GM19239 (cell line): ENCODE results near the gene SHISA7.
"Not testable (repeated sequence)": the region's sequence is repeated elsewhere in the genome, so short reads cannot be mapped to it uniquely, and the experiment has no call there.

Experiments
- DNase-seq: peaks from one replicate; pipeline ENCODE4 v3.0.0; 2011; ENCODE audit warnings: low spot score; ENCODE audit not compliant: insufficient read length
- FAIRE-seq: peaks from 2 replicates; lab custom pipeline; 2011; peaks lifted over from hg19 to GRCh38; lab: Jason Lieb, UNC

Gene SHISA7

DNA sequence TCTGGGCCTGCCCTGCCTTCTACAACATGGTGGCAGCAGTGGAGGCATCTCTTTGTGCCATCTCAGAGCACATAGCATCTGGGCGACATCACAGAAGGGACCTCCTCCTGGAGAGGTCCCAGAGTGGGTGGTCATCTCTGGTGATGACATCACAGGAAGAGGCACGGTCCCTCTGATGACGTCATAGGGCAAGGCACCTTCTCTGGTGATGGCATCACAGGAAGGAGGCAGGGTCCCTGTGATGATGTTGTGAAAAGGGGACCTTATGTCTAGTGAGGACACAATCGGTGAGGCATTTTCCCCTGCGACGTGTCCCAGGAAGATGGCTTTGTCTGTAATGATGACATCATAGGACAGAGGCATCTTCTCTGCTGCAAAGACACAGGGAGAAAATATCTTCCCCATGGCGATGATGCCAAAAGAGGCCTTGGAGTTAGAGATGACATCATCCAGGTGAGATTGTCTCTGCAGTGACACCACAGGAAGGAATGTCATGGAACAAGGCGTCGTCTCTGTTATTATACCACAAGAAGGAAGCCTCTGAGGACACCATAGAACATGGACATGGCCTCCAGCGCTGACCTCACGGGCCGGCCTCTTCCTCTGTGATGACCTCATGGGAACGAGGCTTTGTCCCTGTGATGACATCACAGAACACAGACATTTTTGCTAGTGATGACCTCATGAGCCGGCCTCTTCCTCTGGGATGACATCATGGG, 10.7 kb downstream of the SHISA7 start:
- DNase-seq (no peak), FAIRE-seq (no peak)

DNA sequence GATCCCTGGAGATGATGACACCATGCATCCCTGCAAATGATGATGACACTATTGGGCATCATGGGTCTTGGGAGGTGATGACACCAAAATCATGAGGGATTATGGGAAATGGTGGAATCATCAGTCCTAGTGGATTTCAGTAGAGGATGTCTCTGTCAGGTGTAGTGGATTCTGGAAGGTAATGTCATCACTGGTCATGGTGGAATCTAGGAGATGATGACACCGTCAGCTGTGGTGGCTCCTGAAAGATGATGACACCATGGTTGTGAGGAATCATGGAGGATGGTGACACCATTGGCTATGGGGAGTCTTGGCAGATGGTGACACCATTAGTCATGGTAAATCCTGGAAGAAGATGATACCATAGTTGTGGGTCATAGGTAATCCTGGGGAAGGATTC, 11.9 kb downstream of the SHISA7 start:
- DNase-seq (no peak), FAIRE-seq (no peak)

GRCh38 chr19:55426042-55426441, 17.1 kb downstream of the SHISA7 start:
- FAIRE-seq (no peak), DNase-seq (no peak)

- FAIRE-seq (no peak), DNase-seq (no peak)
These were observed 18.6 kb downstream of the SHISA7 start for GRCh38 chr19:55424518-55424917.

GRCh38 chr19:55423225-55424005, 19.7 kb downstream of the SHISA7 start:
- FAIRE-seq (no peak), DNase-seq (no peak)

DNA sequence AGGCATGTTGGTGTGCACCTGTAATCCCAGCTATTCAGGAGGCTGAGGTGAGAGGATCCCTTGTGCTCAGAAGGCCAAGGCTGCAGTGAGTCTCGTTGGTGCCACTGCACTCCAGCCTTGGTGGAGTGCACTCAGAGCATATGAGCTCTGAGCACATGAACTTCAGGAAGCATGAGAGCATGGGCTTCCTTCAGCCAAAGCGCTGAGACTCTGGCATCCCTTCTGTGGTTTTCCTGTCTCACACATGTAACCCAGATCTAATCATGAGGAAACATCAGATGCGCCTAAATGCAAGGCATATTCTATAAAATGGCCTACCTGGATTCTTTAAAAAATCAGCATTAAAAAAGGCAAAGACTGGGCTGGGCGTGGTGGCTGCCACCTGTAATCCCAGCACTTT, 21.8 kb downstream of the SHISA7 start:
- DNase-seq, FAIRE-seq: not testable (repeated sequence)

- DNase-seq, result no peak
- no peak for FAIRE-seq
These were observed 23.4 kb downstream of the SHISA7 start for GRCh38 chr19:55419624-55420236.

DNA sequence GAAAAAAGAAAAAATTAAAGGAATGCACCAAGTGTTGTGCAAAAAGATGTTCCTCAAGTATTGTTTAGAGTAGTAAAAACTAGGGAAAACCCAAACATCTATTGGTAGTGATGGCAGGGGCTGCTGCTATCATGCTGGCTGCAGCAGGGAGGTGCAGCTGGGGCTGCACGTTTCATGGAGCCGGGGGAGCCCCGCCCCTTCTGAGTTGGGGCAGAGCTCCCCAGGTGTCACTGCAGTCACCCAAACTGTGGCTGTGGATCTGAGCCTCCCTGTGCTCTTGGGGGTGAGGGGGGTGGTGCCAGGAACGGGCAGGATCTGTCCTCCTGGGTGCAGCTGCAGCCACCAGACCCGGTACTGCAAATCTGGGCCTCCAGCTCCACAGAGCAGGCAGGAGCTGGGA, 24.0 kb downstream of the SHISA7 start:
- DNase-seq (no peak), FAIRE-seq (no peak)

GRCh38 chr19:55418185-55418584, 24.9 kb downstream of the SHISA7 start:
- FAIRE-seq (peak; percentile 54), DNase-seq (no peak)

- no peak for FAIRE-seq
- DNase-seq, result no peak
These were observed 32.9 kb downstream of the SHISA7 start for GRCh38 chr19:55410168-55410567.

DNA sequence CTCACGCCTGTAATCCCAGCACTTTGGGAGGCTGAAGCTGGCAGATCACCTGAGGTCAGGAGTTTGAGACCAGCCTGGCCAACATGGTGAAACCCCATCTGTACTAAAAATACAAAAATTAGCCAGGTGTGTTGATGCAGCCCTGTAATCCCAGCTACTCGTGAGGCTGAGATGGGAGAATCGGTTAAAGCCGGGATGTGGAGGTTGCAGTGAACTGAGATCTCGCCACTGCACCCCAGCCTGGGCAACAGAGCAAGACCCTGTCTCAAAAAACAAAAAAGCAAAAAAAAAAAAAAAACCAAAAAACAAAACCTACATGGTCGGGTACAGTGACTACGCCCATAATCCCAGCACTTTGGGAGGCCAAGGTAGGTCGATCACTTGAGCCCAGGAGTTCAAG, 33.9 kb downstream of the SHISA7 start:
- not testable (repeated sequence) for DNase-seq, FAIRE-seq

GRCh38 chr19:55408533-55408872, 34.6 kb downstream of the SHISA7 start:
- FAIRE-seq (no peak), DNase-seq (no peak)

DNA sequence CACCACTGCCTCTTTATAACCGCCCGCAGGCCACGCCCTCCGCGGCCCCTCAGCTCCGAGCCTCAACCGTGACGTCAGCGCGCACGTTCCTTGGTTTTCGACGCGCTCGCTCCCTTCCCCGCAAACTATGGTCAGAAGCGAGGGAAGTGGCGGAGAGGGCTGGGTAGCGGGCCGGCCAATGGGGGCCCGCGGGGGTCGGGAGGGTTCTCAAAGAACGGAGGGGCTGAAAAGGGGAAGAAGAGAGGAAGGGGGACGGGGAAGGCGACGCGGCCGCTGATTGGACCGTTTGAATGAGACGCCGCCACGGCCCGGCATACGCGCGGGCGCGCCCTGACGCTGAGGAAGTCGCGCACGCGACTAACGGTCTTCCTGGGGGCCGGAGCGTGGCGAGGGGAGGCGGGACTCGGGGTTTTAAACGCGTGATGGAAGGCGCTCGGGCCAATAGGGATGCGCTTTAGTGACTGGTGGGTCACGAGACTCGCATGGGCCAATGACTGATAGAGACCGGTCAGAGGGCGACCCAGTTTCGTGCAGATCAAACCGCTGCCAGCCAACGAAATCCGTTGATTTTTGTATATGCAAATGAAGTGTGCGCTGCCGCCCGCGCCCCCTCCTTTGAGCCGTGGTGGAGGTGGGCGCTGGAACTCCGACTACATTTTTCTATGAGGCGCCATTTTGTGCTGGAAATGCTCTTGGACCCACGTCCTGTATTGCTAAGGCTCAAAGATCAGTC, 35.1 kb downstream of the SHISA7 start:
- DNase-seq, result peak; percentile 96
- peak; percentile 93 for FAIRE-seq

DNA sequence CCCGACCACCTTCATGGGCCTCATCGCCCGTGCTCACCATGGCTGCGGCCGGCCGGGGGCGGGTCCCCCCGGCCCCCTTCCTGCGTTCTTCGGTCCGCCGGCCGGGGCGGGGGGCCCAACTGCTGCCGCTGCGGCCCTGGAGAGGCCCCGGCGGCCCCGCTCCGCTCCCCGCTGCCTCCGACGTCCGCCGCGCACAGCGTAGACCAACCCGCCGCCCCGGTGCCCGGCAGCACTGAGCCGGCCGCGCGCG, 35.6 kb downstream of the SHISA7 start, which contains the start of gene UBE2S:
UBE2S (minus strand) TSS at position 239 of the 250 bp plus-strand sequence; CDS start at position 40, 199 bp downstream.
- not testable (repeated sequence) for DNase-seq

DNA sequence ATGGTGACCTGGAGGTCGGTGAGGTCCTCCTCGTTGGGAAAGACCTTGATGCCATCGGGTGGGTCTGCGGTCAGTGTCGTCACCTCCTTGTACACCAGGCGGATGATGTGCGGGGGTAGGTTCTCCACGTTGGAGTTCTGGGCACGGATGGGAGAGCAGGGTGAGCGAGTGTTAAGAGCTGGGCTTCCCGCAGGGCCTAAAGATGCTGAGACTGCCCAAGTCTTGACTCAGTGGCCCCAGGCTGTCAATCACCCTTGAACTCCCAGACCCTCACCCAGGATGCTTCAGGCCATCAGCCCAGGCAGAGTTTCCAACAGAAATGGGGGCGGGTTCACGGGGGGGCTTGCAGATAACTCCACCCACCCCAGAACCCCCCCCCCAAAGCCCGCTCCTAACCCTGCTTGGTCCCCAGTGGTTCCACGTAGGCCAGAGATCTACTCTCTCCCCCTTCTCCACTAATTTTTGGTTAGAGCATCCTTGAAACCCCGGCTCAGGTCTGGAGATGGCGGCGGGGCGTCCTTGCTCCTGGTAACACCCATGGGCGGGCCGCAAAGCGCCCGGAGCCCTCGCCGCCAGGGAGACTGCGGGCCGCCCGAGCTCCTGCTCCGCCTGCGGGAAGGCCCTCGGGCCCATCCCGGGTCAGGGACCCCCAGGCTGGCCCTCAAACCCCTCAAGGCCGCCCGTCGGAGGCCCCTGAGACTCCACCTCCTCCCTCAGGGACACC, 36.1 kb downstream of the SHISA7 start:
- DNase-seq (no peak), FAIRE-seq (no peak)

More for the DNA sequence above, 35.6 kb downstream of the SHISA7 start, which contains the start of gene UBE2S:
- not testable (repeated sequence) for FAIRE-seq

- DNase-seq (no peak), FAIRE-seq (no peak)
These were observed 36.8 kb downstream of the SHISA7 start for GRCh38 chr19:55406091-55406825.

DNA sequence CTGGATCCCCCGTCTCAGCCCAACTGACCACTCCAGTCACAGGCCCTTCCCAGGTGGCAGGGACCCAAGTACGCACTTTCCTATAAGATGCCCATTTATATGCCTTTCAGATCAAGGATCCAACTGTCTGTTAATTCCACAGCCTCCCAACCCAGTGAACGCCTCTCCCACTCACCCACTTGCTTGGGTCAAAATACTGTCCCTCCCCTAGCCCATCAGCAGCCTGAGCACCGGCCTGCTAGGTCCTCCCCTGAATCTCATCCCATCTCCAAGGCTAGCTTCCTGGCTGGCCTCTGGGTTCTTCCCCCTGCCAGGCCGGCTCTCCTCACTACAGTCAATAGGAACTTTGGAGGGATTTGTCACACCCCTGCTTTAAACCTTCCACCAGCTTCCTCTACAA, 37.5 kb downstream of the SHISA7 start:
- DNase-seq (no peak), FAIRE-seq (no peak)

DNA sequence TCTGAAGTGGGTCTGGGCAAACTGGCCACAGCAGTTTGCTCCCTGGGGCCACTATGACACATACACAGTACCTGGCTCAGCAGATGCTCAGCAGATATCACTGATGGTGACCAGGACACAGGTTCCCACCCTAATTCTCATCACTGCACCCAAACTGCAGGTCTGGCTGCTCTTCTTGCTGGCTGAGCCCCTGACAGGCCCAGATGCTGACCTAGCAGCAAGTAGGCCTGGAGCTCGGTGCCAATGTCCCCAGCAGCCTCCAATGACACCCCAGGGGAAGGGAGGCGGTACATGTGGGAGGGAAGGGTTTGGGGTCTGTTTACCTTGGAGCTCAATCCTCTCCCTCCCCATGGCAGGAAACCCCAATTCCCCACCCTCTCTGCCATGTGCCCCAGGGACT, 40.6 kb downstream of the SHISA7 start:
- DNase-seq, result no peak

DNA sequence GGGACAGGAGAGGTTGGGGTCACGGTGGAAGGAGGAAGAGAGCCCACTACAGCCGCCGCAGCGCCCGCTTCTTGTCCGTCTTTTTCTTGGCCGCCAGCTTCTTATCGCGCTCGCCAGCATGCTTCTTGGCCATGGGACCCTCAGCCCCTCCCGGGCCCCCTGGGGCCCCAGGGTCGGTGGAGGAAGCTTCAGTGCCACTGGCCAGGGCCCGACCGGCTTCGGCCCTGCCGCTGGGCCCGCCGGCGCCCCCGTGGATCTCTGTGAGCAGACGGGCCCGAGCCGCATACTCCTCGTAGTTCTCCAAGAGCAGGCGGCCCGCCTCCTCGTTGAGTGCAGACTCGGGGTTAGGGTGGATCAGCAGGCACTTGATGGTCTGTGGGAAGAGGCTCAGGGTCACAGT, 41.7 kb downstream of the SHISA7 start:
- DNase-seq, FAIRE-seq: not testable (repeated sequence)

More for the DNA sequence above, 40.6 kb downstream of the SHISA7 start:
- FAIRE-seq, result no peak
